ENCODE results near the gene GRM1.

DNA sequence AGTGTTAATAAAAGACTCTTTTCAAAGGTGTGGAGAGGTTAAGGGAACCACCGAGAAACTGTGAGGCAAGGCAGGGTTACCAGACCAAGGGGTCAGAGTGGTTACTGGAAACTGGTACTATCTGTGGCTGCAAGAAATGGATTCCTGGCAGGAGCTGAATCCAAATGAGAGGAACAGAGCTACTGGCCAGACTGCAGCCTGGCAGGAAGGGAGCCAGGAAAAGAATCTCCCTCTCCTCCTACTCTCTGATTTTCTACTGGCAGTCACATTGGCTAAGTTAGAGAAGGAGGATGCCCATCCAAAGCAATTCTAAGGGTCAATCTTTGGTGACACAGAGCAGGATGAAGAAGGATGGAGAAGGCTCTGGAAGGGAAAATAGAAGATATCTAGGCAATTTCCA, 211.5 kb downstream of the GRM1 start:
- TF ChIP-seq, protein P1, sequence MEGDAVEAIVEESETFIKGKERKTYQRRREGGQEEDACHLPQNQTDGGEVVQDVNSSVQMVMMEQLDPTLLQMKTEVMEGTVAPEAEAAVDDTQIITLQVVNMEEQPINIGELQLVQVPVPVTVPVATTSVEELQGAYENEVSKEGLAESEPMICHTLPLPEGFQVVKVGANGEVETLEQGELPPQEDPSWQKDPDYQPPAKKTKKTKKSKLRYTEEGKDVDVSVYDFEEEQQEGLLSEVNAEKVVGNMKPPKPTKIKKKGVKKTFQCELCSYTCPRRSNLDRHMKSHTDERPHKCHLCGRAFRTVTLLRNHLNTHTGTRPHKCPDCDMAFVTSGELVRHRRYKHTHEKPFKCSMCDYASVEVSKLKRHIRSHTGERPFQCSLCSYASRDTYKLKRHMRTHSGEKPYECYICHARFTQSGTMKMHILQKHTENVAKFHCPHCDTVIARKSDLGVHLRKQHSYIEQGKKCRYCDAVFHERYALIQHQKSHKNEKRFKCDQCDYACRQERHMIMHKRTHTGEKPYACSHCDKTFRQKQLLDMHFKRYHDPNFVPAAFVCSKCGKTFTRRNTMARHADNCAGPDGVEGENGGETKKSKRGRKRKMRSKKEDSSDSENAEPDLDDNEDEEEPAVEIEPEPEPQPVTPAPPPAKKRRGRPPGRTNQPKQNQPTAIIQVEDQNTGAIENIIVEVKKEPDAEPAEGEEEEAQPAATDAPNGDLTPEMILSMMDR (IDR thresholded peaks at IDR 0.05; ENCODE audit: insufficient read depth, low read depth, low read length), result no peak
- no peak for TF ChIP-seq EZH2 (IDR thresholded peaks at IDR 0.05; ENCODE audit: insufficient read depth, low read length)

All from astrocyte (in vitro differentiated cells and primary cell).